ENCODE results near the gene CD163.
A peak's percentile ranks its signal among the peaks of the same experiment; 100 is the strongest.

CD163 gene

DNA sequence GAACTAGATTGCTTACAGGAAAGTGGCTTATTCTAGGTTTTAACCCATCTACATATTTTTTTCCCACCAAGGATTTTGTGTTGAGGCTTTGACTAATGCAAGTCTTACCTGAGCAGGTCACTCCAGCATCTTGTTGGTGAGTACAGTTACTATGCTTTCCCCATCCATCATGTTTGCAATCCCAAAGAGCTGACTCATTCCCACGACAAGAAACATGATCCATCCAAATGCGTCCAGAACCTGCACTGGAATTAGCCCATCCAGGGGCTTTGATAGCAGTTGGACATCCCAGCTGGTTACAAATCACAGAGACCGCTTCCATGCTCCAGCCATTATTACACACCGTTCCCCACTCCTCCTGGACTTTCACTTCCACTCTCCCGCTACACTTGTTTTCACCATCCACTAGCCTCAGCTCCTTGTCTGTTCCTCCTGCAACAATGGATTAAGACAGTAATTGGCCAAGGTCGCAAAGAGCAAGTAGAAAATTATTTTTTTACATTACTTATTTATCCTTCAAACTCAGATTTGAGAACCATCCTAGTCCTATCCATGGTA, 2.5 kb downstream of the CD163 start:
- no peak overlapping the region for H3K4me3 ChIP-seq (ENCODE audit: low read length)
- DNase-seq (ENCODE audit: low read depth) = peak; percentile 7
- TF ChIP-seq, protein P1, sequence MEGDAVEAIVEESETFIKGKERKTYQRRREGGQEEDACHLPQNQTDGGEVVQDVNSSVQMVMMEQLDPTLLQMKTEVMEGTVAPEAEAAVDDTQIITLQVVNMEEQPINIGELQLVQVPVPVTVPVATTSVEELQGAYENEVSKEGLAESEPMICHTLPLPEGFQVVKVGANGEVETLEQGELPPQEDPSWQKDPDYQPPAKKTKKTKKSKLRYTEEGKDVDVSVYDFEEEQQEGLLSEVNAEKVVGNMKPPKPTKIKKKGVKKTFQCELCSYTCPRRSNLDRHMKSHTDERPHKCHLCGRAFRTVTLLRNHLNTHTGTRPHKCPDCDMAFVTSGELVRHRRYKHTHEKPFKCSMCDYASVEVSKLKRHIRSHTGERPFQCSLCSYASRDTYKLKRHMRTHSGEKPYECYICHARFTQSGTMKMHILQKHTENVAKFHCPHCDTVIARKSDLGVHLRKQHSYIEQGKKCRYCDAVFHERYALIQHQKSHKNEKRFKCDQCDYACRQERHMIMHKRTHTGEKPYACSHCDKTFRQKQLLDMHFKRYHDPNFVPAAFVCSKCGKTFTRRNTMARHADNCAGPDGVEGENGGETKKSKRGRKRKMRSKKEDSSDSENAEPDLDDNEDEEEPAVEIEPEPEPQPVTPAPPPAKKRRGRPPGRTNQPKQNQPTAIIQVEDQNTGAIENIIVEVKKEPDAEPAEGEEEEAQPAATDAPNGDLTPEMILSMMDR (IDR thresholded peaks at IDR 0.05; ENCODE audit: insufficient read depth, low read depth, low read length, missing control alignments) = no peak

DNA sequence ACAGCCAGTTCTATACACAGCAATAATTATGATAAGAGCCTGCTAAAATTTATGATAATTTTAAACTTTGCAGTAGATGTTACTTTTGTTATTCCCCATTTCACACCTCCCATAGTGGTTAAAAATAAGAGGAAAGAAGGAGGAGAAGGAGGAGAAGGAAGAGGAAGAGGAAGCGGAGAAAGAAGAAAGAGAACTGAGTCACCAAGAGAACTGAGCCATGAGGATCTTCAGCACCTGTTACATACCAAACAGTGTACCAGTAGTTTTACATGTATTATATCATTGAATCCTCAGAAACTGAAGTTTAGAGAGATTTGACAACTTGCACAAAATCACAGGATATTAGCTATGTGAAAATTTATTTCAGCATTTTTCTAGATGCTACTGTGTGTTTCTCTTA, 3.9 kb downstream of the CD163 start:
- TF ChIP-seq, protein P1 (IDR thresholded peaks at IDR 0.05; ENCODE audit: insufficient read depth, low read depth, low read length, missing control alignments) = no peak
- no peak for DNase-seq (ENCODE audit: low read depth)

DNA sequence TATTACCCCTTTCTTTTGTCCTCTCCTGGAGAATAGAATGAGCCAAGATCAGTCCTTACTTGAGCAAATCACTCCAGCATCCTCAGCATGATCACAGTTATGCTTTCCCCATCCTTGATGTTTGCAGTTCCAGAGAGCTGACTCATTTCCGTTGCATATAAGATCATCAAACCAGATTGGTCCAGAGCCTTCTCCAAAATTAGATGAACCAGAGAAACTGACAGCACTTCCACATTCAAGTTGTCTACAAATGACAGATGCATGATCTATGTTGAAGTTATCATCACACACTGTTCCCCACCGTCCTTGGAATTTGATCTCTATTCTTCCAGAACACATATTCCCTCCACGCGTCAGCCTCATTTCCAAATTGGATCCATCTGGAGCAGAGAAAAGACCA, 4.8 kb downstream of the CD163 start:
- TF ChIP-seq, protein P1 (IDR thresholded peaks at IDR 0.05; ENCODE audit: insufficient read depth, low read depth, low read length, missing control alignments) = no peak
- H3K4me3 ChIP-seq (ENCODE audit: low read length) = no peak overlapping the region
- no peak for DNase-seq (ENCODE audit: low read depth)

More for the DNA sequence above, 3.9 kb downstream of the CD163 start:
- H3K4me3 ChIP-seq (ENCODE audit: low read length) = no peak overlapping the region

DNA sequence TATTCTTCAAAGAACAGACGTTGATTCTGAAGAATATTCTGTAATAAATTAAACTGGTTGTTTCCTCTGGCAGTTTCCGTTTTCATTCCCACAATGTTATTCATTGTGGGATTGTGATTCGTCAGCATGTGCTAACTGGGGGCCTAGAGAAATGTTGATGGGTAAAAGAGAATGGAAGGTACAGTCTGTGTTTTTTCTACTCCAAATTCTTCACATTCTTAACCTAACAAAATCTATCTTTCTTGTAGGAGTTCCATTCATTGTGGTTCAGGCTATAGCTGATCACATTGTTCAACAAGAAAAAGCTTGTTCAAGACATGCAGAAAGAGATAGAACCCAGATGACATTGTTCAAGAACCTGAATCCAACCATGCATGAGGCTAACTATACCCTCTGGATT, 5.9 kb downstream of the CD163 start:
- no peak for DNase-seq (ENCODE audit: low read depth)
- TF ChIP-seq, protein P1 (IDR thresholded peaks at IDR 0.05; ENCODE audit: insufficient read depth, low read depth, low read length, missing control alignments) = no peak
- no peak overlapping the region for H3K4me3 ChIP-seq (ENCODE audit: low read length)

DNA sequence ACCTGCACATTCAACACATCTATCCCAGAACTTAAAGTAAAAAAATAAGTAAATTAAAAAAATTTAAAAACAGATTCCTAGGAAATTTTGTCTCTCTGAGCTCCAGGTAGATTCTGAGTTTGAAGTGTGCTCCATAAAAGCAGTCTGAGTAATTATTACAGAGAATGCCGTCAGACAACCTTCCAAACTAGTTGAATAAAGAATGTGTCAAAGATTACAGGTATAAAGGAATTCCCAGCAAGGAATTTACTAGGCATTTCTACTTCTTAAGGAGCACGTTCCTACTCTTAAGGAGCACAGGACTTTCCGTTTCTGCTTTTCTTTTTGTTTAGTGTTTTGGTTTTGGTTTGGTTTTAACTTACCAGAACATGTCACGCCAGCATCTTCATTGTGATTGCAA, 7.1 kb downstream of the CD163 start:
- TF ChIP-seq, protein P1 (IDR thresholded peaks at IDR 0.05; ENCODE audit: insufficient read depth, low read depth, low read length, missing control alignments) = no peak
- DNase-seq (ENCODE audit: low read depth) = no peak
- no peak overlapping the region for H3K4me3 ChIP-seq (ENCODE audit: low read length)

DNA sequence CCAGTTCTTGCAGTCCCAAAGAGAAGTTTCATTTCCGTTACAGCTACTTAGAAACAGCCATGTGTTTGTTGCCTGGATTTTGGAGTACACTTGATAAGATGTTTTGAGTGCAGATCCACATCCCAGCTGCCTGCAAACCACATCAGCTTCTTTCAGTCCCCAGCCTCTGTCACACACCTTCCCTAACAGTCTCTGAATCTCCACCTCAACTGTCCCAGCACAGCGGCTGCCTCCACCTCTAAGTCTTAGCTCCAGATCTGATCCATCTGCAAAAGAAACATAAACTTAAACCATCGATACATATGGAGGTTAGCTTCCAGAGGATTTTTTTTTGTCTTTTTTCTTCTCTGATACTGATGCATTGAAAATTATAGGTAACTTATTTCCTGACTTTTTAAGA, 8.4 kb downstream of the CD163 start:
- H3K4me3 ChIP-seq (ENCODE audit: low read length) = no peak overlapping the region
- DNase-seq (ENCODE audit: low read depth) = no peak
- TF ChIP-seq, protein P1 (IDR thresholded peaks at IDR 0.05; ENCODE audit: insufficient read depth, low read depth, low read length, missing control alignments) = no peak

DNA sequence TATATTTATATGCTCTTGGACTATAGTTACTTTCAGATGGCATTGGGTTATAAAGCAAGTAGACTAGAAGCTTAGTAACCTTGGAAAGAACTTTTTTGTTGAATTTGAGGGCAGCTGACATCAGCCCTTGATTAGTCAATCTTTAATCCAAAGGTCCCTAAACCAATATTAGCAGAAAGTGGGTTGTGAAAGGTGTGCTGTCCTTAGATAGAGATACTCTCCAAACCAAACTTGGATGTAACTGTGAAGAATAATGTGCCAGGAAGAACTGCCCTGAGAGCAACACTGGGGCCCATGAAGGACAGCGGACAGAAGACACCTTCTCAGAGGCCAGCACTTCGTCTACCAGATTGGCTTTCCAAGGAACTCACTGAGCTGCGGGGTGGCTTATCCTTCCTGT, 10.6 kb downstream of the CD163 start:
- DNase-seq (ENCODE audit: low read depth) = no peak
- no peak overlapping the region for H3K4me3 ChIP-seq (ENCODE audit: low read length)
- TF ChIP-seq, protein P1 (IDR thresholded peaks at IDR 0.05; ENCODE audit: insufficient read depth, low read depth, low read length, missing control alignments) = no peak
